Panc1 (cell line): ENCODE measurements around the gene DIS3L2. TPM values are rescaled to one million over a fixed set of nuclear protein-coding genes. Genes with fewer than 3 reads are reported as not detected.

Source experiments
- ATAC-seq: fragments of 200-7000 bp; cut with Tn5 transposase; 2 replicates; pipeline ENCODE4 v1.9.1; 2020; ENCODE audit warnings: mild to moderate bottlenecking, moderate library complexity
- BruUV-seq: library from RNA; stranded (reverse); fragments of 400-500 nt; replicated peaks from 2 replicates; lab custom pipeline; 2021; lab: Mats Ljungman, UMichigan
- CTCF ChIA-PET: fragments of 300-600 bp; sonication (Branson Sonifier 250); formaldehyde crosslinking; loops from one replicate; lab custom pipeline; 2022; ENCODE audit warnings: antibody characterized with exemption; lab: Charles Lee
- POLR2A ChIA-PET: fragments of 300-600 bp; sonication (Branson Sonifier 250); formaldehyde crosslinking; loops from one replicate; lab custom pipeline; 2022; ENCODE audit warnings: antibody characterized with exemption; lab: Charles Lee
- DNase-seq: peaks from one replicate; pipeline ENCODE4 v3.0.0-alpha.2; 2010; ENCODE audit warnings: low read depth, low spot score
- H3K27ac ChIP-seq: 2 replicates; pipeline ENCODE4 v1.5.1; 2011; ENCODE audit warnings: mild to moderate bottlenecking, low read length, inconsistent platforms
- H3K27me3 ChIP-seq: fragments of 200-500 bp; sonication (Bioruptor generic); 2 replicates; pipeline ENCODE4 v1.6.0; 2014; ENCODE audit warnings: low read length, inconsistent platforms; ENCODE audit not compliant: control insufficient read depth, insufficient read depth
- H3K36me3 ChIP-seq: fragments of 200-500 bp; sonication (Bioruptor generic); 2 replicates; pipeline ENCODE4 v1.5.1; 2014; ENCODE audit warnings: inconsistent platforms, mild to moderate bottlenecking, low read length, moderate library complexity; ENCODE audit not compliant: control insufficient read depth, insufficient read depth
- H3K4me1 ChIP-seq: 2 replicates; pipeline ENCODE4 v1.5.1; 2011; ENCODE audit warnings: inconsistent platforms, mild to moderate bottlenecking, low read length, moderate library complexity; ENCODE audit not compliant: control insufficient read depth, insufficient read depth
- H3K4me3 ChIP-seq, 2 experiments: 2 replicates each; pipeline ENCODE4 v1.5.1; 2011 to 2012; ENCODE audit warnings: low read depth in 2 of 2, low read length in 2 of 2, mild to moderate bottlenecking in 2 of 2, inconsistent platforms in 1 of 2, moderate library complexity in 1 of 2
- H3K9me3 ChIP-seq: fragments of 200-500 bp; sonication (Bioruptor generic); 2 replicates; pipeline ENCODE4 v1.5.1; 2014; ENCODE audit warnings: low read depth, mild to moderate bottlenecking, inconsistent platforms, low read length, moderate library complexity; ENCODE audit not compliant: control insufficient read depth, insufficient read depth
- CTCF ChIP-seq: fragments of 450-650 bp; IDR thresholded peaks from 2 replicates; pipeline ENCODE4 v1.5.1; 2017; ENCODE audit warnings: mild to moderate bottlenecking
- POLR2AphosphoS5 ChIP-seq: IDR thresholded peaks from 2 replicates; pipeline ENCODE4 v1.6.1; 2012; ENCODE audit warnings: mild to moderate bottlenecking, low read depth, low read length, moderate library complexity
- REST ChIP-seq, 2 experiments: IDR thresholded peaks; 2 replicates each; pipeline ENCODE4 v1.6.1; 2011 to 2012; ENCODE audit warnings: low read depth in 2 of 2, control low read depth in 1 of 2, low read length in 1 of 2, mild to moderate bottlenecking in 1 of 2, moderate library complexity in 1 of 2; ENCODE audit not compliant: insufficient read depth in 1 of 2
- SIN3A ChIP-seq: IDR thresholded peaks from 2 replicates; pipeline ENCODE4 v1.6.1; 2012; ENCODE audit warnings: low read depth, mild to moderate bottlenecking, low read length, moderate library complexity, borderline replicate concordance; ENCODE audit not compliant: insufficient read depth
- TCF7L2 ChIP-seq: IDR thresholded peaks from 2 replicates; pipeline ENCODE4 v1.6.1; 2011; ENCODE audit warnings: mild to moderate bottlenecking, low read depth, low read length, inconsistent platforms
- in situ Hi-C: cut with HindIII; loops from 2 replicates; pipeline ENCODE4 v1.10.0; 2016; ENCODE audit warnings: low sequenced_read_pairs, low pct_unique_long_range_greater_than_20kb
- intact Hi-C: fragments of 100-400 bp; cut with micrococcal nuclease; formaldehyde crosslinking; loops from one replicate; pipeline ENCODE4 v1.10.0; 2022; ENCODE audit not compliant: unreplicated experiment
- total RNA-seq: library from RNA; stranded (reverse); gene quantifications from one replicate; pipeline ENCODE4 v1.2.1, GENCODE V29; 2021; ENCODE audit not compliant: unreplicated experiment

The DIS3L2 gene
- total RNA-seq, 1 experiment from 2014 or later = 28.1 TPM

- Histone ChIP-seq H3K27ac (no peak overlapping the region), H3K36me3 (no peaks in the 10 kb centered on the region), H3K27me3 (no peaks in the 10 kb centered on the region; the same call in 1 of the 2 replicates), H3K4me1 (no peaks in the 10 kb centered on the region), H3K4me3 (no peak overlapping the region), H3K9me3 (no peaks in the 10 kb centered on the region)
- ATAC-seq (no peak), DNase-seq (no peak)
- in situ Hi-C loops (no loop called here), intact Hi-C loops (no loop called here)
- CTCF ChIA-PET = no interaction called here
- POLR2A ChIA-PET = no interaction called here
- TF ChIP-seq SIN3A = no peak
- TF ChIP-seq REST (IDR thresholded peaks at IDR 0.05; ENCODE audit: insufficient read depth in 1 of 2, low read depth in 2 of 2, low read length in 1 of 2) = no peak
- TF ChIP-seq POLR2AphosphoS5 = no peak
- no peak for TF ChIP-seq TCF7L2
- no TSS peak for BruUV-seq
Measured at GRCh38 chr2:231932985-231933915, 28.3 kb upstream of the DIS3L2 start.

- ChIA-PET POLR2A (no interaction called here), CTCF (no interaction called here)
- Histone ChIP-seq H3K9me3 (no peaks in the 10 kb centered on the region), H3K27me3 (no peaks in the 10 kb centered on the region), H3K36me3 (no peaks in the 10 kb centered on the region), H3K27ac (no peak overlapping the region), H3K4me3 (no peak overlapping the region), H3K4me1 (no peaks in the 10 kb centered on the region)
- intact Hi-C loops (no loop called here), in situ Hi-C loops (no loop called here)
- DNase-seq (no peak), ATAC-seq (no peak)
- TF ChIP-seq SIN3A = no peak
- no peak for TF ChIP-seq POLR2AphosphoS5
- no peak for TF ChIP-seq TCF7L2
- TF ChIP-seq CTCF = no peak
- TF ChIP-seq REST (IDR thresholded peaks at IDR 0.05; ENCODE audit: insufficient read depth in 1 of 2, low read depth in 2 of 2, low read length in 1 of 2) = no peak
- BruUV-seq = no TSS peak
Measured at GRCh38 chr2:231933916-231934401, 27.6 kb upstream of the DIS3L2 start.
